GM12891 (cell line): ENCODE measurements around the gene TTYH1.

Experiments
- PAX5 ChIP-seq: IDR thresholded peaks from 2 replicates; pipeline ENCODE4 v1.6.1; 2011; ENCODE audit warnings: low read length, moderate library complexity, mild to moderate bottlenecking; ENCODE audit not compliant: insufficient read depth, severe bottlenecking
- POLR2AphosphoS5 ChIP-seq: IDR thresholded peaks from 2 replicates; pipeline ENCODE4 v1.6.1; 2011; ENCODE audit warnings: low read depth, low read length, control low read depth

DNA sequence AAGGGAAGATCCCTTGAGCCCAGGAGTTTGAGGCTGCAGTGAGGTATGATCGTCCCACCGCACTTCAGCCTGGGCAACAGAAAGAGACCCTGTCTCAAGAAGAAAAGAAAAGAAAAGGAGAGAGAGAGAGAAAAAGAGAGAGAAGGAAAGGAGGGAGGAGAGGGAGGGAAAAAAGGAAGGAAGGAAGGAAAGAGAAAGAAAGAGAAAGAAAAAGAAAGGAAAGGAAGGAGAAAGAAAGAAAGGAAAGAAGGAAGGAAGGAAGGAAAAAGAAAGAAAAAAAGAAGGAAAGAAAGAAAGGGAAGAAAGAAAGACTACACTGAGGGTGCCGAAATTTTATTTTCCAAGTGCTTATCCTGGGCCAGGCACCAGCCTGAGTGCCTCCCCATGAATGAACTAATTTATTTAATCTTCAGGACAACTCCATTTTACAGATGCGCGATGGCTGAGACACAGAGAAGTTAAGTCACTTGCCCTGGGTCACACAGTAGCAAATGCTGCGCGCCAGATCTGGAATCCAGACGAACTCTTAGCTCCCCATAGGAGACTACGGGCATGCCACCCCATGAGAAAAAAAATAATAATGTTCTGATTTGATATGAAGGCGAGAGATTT lies 55.1 kb downstream of the TTYH1 start:
- no peak for TF ChIP-seq POLR2AphosphoS5
- no peak for TF ChIP-seq PAX5
